NT2/D1 (cell line): ENCODE results near the gene RAB7A.

ENCODE experiments used
- YY1 ChIP-seq: IDR thresholded peaks from 2 replicates; pipeline ENCODE4 v1.6.1; 2011; ENCODE audit not compliant: insufficient read length, insufficient read depth
- ZNF274 ChIP-seq: IDR thresholded peaks from 2 replicates; pipeline ENCODE4 v1.6.1; 2011; ENCODE audit warnings: mild to moderate bottlenecking, low read depth, low read length

- TF ChIP-seq ZNF274 (no peak), YY1 (peak; percentile 90)
Observed at GRCh38 chr3:128680603-128681368, 45.2 kb upstream of the RAB7A start.
